ENCODE results near the gene LRRN1. TPM values are rescaled to one million over a fixed set of nuclear protein-coding genes. Genes with fewer than 3 reads are reported as not detected.

Gene LRRN1
- total RNA-seq, 4 donors from 2014 or later: 1.1 to 6.8 (median 4.3) TPM

GRCh38 chr3:3771094-3771493 is 28.1 kb upstream of the LRRN1 start:
- DNase-seq (no peak), ATAC-seq (no peak)
- intact Hi-C loops (cut with DNase I; ENCODE audit: low total_unique reads) (no loop called here), in situ Hi-C loops (cut with MboI; ENCODE audit: low sequenced_read_pairs in 4 of 4) (no loop called here)
- TF ChIP-seq POLR2A (IDR thresholded peaks at IDR 0.05): no peak
- TF ChIP-seq CTCF (IDR thresholded peaks at IDR 0.05 in 4 of 5, conservative IDR thresholded peaks at IDR 0.05 in 1 of 5): no peak
- peaks cover 0 to 3% of the 10 kb centered on the region in 2 donors for H3K36me3 ChIP-seq
- no peak overlapping the region for H3K27ac ChIP-seq
- no peaks in the 10 kb centered on the region for H3K27me3 ChIP-seq
- peaks cover 6 to 8% of the 10 kb centered on the region in 2 donors for H3K4me1 ChIP-seq
- no peak overlapping the region for H3K4me3 ChIP-seq
- no peaks in the 10 kb centered on the region for H3K9me3 ChIP-seq

- no peak for TF ChIP-seq POLR2A (IDR thresholded peaks at IDR 0.05)
- no peak for TF ChIP-seq CTCF (IDR thresholded peaks at IDR 0.05 in 4 of 5, conservative IDR thresholded peaks at IDR 0.05 in 1 of 5)
- Histone ChIP-seq H3K9me3 (no peaks in the 10 kb centered on the region), H3K27ac (no peak overlapping the region), H3K4me1 (peaks cover 1 to 4% of the 10 kb centered on the region in 2 donors), H3K27me3 (no peaks in the 10 kb centered on the region), H3K36me3 (peaks cover 0 to 3% of the 10 kb centered on the region in 2 donors), H3K4me3 (no peak overlapping the region)
- in situ Hi-C loops (cut with MboI; ENCODE audit: low sequenced_read_pairs in 4 of 4) (no loop called here), intact Hi-C loops (cut with DNase I; ENCODE audit: low total_unique reads) (no loop called here)
- DNase-seq (no peak), ATAC-seq (no peak)
Observed at GRCh38 chr3:3771567-3771966, 27.7 kb upstream of the LRRN1 start.

- ATAC-seq (no peak), DNase-seq (no peak)
- Histone ChIP-seq H3K36me3 (peaks cover 0 to 3% of the 10 kb centered on the region in 2 donors), H3K4me3 (no peak overlapping the region), H3K27ac (no peak overlapping the region), H3K9me3 (no peaks in the 10 kb centered on the region), H3K27me3 (no peaks in the 10 kb centered on the region), H3K4me1 (no peaks in the 10 kb centered on the region)
- intact Hi-C loops (cut with DNase I; ENCODE audit: low total_unique reads) (no loop called here), in situ Hi-C loops (cut with MboI; ENCODE audit: low sequenced_read_pairs in 4 of 4) (no loop called here)
- TF ChIP-seq POLR2A (IDR thresholded peaks at IDR 0.05) (no peak), CTCF (IDR thresholded peaks at IDR 0.05 in 4 of 5, conservative IDR thresholded peaks at IDR 0.05 in 1 of 5) (no peak)
Observed at GRCh38 chr3:3772338-3772737, 26.9 kb upstream of the LRRN1 start.

- ATAC-seq (no peak), DNase-seq (no peak)
- intact Hi-C loops (cut with DNase I; ENCODE audit: low total_unique reads) (no loop called here), in situ Hi-C loops (cut with MboI; ENCODE audit: low sequenced_read_pairs in 4 of 4) (no loop called here)
- Histone ChIP-seq H3K36me3 (peaks cover 0 to 3% of the 10 kb centered on the region in 2 donors), H3K27ac (no peak overlapping the region), H3K27me3 (no peaks in the 10 kb centered on the region), H3K4me3 (no peak overlapping the region), H3K4me1 (no peaks in the 10 kb centered on the region), H3K9me3 (no peaks in the 10 kb centered on the region)
- TF ChIP-seq POLR2A (IDR thresholded peaks at IDR 0.05) (no peak), CTCF (IDR thresholded peaks at IDR 0.05 in 4 of 5, conservative IDR thresholded peaks at IDR 0.05 in 1 of 5) (no peak)
Observed at GRCh38 chr3:3772920-3773319, 26.3 kb upstream of the LRRN1 start.

- no peaks in the 10 kb centered on the region for H3K9me3 ChIP-seq
- in situ Hi-C loops (cut with MboI; ENCODE audit: low sequenced_read_pairs in 4 of 4) (no loop called here), intact Hi-C loops (cut with DNase I; ENCODE audit: low total_unique reads) (no loop called here)
- H3K4me1 ChIP-seq: peaks cover 0 to 4% of the 10 kb centered on the region in 2 donors
- H3K27ac ChIP-seq: no peak overlapping the region
- H3K4me3 ChIP-seq: no peak overlapping the region
- TF ChIP-seq CTCF (IDR thresholded peaks at IDR 0.05 in 4 of 5, conservative IDR thresholded peaks at IDR 0.05 in 1 of 5): no peak
- no peak for TF ChIP-seq POLR2A (IDR thresholded peaks at IDR 0.05)
- ATAC-seq: no peak
- DNase-seq: no peak
- H3K27me3 ChIP-seq: no peaks in the 10 kb centered on the region
- peaks cover 0 to 3% of the 10 kb centered on the region in 2 donors for H3K36me3 ChIP-seq
Observed at GRCh38 chr3:3776607-3777006, 22.6 kb upstream of the LRRN1 start.

Data from gastrocnemius medialis (tissue), 4 donors.